ENCODE results near the gene LRRC7.
"Not testable (repeated sequence)": the region's sequence is repeated elsewhere in the genome, so short reads cannot be mapped to it uniquely, and the experiment has no call there.

The LRRC7 gene

DNA sequence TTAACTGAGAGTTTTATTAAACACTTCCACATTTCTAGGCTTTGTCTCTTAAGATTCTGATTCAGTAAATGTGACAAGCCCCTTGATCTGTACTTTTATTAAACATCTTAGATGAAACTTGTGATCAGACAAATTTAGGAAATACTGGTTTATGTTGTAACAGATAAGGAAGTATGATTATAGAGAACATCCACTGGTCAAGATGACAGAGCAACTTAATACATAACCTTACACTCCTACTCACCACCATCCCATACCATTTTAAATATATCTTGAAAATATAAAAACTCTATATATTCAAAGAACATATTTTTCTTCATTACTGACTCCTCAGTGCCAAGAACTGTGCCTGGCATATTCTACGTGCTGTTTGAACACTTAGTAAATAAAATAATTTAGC lies 420.2 kb downstream of the LRRC7 start:
- DNase-seq = no peak

DNA sequence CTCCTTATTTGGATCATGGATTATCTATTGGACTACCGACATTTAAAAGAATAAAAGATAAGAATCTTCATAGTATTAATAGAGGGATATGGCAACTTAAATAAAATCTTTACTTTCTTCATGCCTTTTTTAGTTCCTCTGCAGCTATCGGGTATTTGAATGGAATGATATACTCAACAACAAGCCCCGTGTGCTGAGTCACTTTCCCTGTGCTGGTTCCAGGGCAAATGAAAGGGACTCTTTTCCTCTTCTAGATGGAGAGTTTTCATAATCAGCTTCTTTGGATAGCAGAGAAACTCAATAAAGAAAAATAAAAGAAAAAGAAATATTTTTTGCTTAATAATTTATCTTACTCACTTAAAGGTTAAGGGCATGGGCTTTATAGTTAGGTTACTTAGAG lies 423.9 kb downstream of the LRRC7 start:
- DNase-seq = no peak

DNA sequence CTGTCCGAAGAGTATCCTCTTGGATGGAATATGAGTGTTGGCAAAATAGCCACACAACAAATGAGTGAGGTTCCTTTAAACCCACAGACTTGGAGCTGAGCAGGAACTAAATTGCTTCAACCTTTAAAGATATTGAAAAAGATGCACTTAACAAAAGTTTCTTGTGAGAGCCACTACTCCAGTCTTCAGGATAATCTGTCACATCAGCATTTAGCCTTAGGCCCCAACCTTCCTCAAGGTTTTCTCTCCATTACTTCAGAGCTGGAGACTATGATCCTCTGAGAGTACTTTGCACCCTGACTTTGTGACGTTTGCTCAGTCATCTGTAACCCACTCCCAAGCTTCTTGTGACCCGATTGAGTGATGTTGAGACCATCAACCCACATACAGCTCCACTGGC lies 424.9 kb downstream of the LRRC7 start:
- DNase-seq = no peak

DNA sequence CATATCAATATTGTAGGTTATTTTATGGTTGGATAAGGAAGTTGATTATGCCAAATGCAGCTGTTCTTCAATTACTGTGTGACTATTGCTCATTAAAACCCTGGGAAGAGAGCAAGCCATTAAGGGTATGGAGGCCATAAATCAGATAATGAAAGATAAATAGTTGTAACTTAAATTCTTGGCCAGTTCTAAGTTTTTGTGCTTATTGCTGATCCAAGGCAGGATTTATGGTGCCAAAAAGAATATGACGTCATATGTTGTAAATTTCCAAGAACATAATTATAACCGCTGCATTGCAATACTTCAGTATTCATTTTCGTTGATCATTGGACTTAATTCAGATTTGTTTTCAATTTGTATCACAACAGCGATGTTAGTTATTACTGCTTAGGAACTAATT lies 426.1 kb downstream of the LRRC7 start:
- no peak for DNase-seq

DNA sequence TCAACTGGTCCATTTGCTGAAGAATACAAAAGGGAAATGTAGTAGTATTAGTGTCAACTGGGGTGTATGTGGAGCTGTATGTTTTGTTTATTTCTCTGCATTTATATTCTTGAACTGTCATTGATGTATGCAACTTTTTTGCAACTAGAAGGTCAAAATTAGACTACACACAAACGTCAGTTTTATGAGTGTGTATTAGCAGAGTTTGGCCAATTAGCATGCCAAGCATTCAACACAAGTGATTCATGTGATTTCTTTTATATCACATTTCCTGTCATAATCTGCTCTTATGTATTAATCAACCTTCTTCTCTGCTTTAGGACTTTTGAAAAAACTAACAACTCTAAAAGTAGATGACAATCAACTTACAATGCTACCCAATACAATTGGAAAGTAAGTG lies 426.5 kb downstream of the LRRC7 start:
- DNase-seq = no peak

DNA sequence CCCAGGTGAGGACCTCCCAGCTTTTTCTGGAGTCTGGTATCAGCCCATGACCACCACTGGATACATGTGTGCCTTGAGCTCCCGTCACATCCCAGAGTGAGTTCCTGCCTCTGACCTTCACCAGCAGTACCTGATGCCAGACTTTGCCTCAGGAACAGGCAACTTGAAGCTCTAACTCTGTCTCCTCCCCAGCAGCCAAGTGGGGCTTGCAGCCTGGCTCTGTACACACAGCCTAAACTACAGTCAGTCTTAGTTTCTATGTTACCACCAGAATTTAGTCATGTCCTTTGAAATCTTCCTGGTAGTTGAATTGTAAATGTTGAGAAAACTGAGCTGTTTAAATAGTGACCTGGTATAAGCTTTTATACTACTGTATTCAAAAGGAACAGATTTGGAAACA lies 431.1 kb downstream of the LRRC7 start:
- DNase-seq = no peak

DNA sequence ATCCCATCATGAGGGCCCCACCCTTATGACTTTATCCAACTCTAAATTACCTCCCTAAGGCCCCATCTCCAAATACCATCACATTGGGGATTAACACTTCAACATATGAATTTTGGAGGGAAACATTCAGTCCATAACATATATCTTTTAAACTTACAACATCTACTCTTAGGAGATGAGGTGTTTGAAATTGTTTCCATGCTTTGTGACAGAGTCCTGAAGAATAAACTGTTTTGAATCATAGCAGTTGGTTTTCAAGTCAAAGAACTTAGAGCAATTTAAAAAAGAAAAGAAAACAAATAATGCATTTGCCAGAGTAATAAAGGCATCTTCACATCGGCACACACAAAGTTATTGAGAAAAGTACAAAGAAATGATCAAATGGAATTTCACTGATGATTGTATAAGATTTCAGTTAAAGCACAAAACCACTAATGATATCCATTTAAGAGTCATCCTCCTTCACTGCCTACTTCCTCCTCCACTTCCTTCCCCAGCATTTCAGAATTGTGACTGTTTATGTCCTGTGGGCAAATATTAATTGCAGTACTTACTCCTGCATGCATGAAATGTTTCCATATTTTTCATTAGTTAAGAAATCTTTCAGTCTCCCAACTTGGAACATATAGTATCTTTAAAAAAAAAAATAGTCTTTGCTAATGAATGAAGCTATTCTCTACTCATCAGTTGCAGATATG lies 435.6 kb downstream of the LRRC7 start:
- no peak for DNase-seq

DNA sequence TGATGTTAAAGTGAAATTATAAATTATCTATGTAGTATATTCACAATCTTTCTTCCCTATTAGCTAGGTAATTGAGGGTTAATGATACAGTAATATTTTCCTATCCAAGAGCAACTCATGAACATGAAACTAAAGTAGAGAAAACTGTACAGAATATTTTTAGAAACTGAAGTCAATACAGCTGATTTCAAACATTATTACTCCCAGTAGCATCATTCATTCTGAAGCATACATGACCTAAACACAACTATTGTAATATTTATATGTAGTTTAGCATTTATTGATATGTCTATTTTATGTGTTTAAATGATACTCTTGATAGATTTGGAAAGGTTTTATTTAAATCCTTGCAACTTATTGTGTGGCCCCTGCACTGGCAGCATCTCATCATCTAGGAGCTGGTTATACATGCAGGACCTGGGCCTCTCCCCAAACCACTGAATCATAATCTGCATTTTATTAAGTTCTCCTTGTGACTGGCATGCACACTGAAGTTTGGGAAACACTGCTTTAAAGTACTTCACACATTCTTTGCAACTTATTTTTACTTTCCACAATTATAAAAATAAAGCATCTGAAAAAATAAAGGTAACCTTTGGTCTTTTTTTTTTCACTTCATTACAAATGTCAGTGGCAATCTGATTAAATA lies 437.8 kb downstream of the LRRC7 start:
- DNase-seq = no peak

DNA sequence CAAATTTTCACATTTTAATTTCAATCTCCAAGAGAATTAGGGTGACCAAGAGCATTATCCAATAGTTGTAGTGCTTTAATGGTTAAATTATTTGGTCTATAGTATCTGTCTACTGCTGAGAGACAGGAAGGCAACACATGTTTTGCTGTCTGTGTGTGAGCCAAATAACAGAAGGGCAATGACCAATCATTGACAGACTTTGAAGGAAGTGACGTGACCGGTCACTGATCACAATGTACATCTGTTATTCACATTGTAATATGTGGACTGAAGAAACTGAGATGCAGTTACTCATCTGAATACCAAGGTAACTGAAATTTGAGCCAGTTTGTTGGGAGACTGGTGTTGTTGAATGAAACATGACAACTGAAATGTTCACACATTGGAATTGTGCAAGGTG lies 440.9 kb downstream of the LRRC7 start:
- no peak for DNase-seq

DNA sequence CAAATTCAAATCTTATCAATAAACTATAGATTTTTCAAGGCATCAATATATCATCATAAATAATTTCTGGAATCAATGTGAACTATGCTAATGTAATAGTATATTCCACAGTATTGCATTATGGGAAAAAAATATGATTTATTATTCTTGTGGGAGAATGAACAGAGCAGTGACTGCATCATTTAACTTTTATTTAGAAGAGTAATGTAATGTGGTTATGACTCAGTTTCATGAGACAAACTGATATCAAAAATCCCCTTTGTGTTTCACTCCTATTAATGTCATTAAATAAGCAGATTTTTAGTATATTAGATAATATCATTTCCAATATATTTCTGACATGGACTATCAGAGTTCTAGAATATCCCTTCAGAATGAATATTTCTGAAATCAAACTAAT lies 450.0 kb downstream of the LRRC7 start:
- no peak for DNase-seq

DNA sequence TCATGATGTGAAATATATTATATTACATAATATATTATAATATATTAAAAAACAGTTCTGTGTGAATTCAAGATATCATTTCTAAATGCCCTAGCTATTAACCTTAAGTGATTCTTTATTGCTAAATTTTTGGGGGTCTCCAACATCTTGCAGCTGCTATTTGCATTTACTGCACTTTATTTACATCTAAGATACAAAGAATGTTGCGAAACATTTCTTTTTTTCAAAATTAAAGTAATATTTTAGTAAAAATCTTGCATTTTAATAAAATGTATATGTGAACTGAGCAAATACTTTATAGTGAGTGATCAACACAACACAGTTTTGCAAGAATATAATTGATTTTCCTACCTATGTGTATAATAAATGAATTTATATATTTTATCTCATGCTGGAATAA lies 456.6 kb downstream of the LRRC7 start:
- no peak for DNase-seq

DNA sequence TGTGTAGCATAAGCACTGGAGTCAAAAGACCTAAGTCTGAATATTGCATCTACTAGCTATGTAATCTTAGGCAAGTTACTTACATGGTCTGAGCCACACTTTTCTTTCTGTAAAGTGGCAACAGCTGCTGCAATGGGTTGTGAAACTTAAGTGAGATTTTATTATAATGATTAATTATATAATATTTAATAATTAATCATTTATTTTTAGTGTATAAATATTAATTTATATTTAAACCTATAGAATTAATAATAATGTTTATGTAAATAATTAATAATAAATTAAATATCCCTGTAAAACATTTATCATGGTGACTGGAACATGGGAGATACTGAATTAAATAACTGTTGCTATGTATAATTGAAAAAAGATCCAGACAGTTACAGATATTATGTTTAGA lies 457.3 kb downstream of the LRRC7 start:
- DNase-seq = no peak

DNA sequence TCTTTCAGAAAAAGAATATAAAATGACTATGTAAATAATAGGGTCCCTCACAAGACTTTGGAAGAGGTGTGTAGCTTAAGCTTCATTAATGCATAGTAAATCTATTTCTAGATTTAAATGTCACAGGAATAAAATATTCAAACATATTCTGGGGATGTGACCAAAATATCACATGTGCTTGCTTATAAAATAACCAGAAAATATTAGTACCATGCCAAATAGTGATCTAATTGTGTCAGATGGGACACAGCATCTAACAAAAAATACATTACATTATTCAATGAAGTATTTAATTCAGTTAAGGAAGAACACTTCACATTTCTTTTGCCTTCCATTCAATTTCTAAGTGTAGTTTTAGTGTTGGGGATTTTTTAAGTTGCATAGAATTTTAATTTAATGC lies 458.1 kb downstream of the LRRC7 start:
- DNase-seq = no peak

DNA sequence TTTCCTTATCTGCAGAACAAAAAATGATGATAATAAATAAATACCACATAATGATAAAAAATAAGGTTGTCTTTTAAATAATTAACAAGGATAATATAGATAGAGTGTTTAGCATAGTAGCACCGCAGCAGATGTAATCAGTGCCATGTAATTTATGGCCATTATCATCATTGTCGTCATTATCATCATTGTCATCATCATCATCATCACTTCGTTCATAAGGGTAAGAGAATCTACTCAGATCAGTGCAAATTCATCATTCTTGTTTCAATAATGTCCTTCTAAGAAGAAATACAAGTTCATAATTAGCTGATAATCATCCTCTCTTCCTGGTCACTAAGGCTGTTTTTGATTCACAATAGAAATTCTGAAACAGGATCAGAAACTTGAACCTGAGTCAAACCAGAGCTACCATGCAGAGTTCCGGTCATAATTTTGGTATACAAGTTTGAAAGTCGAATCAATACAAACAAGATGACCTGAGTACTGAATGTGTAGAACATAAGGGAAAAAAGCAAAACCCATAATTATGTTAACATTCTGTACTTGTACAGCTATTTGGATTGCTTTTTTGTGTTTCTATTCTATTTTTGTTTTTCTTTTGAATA lies 465.6 kb downstream of the LRRC7 start:
- DNase-seq = no peak

DNA sequence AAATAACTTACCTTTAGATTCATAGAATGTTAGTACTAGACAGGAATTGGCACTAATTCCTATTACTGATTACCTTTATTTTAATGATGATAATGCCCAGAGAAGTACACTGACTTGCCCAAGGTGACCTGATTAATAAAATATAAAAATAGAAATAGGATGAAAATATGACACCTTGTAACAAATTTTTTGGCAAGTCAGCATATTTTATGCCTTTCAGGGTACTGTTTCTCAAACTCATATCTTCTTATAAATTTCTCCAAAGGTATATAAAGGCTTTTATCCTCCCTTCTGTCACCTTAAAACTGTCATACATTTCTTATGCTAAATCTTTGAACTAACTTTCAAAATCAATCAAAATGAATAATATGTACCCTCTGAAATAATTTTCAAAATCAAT lies 466.2 kb downstream of the LRRC7 start:
- DNase-seq = no peak

DNA sequence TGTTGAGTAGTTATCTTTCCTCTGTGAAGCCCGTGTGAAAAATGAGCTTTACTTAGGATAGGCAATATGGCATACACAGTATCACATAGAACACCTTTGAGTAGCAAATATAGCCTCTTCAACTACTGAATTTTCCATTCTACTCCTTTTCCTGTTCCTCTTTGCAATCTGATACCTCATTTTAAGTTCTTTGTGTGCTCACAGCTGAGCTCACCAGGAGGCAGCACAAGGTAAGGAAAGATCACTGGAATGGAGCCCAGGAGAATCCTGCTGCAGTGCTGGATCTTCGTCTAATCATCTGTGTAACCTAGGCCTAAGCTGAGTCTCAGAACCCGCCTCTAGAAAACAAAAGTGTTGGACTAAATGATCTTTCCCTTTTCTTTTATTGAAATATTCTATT lies 466.7 kb downstream of the LRRC7 start:
- DNase-seq = peak; percentile 69

DNA sequence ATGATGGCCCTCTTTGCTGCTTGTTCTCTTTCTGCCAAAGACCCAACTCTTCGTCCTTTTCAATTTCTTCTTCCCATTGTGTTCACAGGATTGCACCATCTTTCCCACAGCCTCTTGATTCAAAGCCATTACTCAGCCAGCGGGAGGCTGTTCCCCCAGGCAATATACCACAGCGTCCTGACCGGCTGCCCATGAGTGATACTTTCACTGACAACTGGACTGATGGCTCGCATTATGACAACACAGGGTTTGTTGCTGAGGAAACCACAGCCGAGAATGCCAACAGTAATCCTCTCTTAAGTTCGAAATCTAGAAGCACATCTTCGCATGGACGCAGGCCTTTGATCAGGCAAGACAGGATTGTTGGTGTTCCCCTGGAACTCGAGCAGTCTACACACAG lies 470.3 kb downstream of the LRRC7 start:
- no peak for DNase-seq

DNA sequence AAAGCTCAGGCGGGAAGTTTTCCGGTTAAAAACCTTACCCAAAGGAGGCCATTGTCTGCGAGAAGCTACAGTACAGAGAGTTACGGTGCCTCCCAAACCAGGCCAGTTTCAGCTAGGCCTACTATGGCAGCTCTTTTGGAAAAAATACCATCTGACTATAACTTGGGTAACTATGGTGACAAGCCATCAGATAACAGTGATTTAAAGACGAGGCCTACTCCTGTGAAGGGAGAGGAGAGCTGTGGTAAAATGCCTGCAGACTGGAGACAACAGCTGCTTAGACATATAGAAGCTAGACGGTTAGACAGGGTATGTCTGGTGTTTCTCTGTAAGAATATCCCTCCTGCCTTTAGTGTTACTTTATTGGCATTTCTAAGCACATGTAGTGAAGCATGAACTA lies 471.8 kb downstream of the LRRC7 start:
- DNase-seq = no peak

DNA sequence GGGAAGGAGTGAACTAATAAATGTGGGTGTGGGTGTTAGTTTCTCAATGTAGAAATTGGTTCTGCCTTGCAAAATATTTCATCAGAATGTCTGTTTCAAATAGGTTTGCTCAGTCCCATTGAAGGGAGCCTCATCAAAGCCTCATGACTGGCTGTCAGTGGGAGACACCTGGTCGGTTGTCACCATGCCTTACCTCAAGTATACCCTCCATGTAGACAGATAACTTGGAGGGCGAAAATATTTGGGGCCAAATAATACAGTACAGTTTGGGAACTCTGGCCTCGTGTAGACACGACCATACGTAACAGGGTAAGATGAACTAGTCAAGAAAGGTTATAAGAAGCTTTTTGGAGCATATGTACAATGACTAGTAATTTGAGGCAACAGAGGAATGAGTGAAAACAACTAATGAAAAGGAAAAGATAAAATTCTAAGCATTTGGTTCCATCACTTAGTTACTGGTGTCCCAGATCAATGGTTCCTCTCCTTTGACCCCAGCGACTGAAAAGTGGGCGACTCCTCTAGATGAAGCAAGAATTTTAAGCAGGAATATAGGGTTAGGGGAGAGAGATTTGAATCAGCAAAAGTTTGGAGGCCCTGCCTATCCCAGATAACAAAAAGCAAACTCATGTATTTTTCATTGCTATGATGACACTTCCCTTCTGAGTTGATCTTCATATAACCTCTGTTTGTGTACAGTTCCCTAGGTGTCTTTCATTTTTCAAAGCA lies 473.8 kb downstream of the LRRC7 start:
- no peak for DNase-seq

DNA sequence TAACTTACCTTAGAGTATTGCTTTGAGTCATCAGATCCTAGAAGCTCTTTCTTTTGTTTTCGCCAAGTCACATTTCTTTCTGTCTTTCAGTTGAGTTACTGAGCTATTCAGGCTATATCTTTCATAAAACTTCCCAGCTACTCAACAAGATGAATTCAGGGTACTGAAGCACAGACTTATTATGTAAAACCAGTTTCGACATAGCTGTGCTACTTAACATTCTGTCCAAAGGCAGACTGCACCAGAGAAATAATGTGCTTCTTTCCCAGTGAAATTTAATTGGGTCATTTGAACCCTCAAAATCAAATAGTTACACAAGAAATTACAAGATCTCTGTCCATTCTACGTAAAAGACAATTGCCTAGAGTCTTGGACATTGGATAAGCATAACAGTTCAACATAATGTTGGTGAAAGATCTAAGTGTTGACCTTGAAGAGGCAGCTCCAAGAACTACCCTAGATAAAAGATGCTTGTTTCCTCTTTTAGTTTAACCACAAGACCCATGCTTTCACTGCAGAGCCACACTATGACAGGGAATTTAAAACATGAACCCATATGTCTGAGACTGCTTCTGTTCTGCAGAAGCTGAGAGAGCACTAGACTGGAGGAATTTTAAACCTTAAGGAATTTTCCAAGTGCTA lies 474.5 kb downstream of the LRRC7 start:
- no peak for DNase-seq

DNA sequence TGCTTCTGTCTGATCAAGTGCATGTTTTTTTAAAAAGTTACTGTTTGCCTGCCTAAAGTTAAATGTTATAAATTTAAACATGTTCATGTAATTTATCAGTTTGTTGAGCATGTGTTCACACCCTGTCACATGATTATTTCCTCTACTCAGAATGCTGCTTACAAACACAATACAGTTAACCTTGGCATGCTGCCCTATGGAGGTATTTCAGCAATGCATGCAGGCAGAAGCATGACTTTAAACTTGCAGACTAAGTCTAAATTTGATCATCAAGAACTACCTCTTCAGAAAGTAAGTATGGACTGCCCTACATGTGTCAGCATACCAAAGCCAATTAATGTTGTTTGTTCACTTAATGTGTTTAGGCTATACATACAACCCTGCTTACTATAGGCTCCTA lies 476.1 kb downstream of the LRRC7 start:
- DNase-seq = no peak

DNA sequence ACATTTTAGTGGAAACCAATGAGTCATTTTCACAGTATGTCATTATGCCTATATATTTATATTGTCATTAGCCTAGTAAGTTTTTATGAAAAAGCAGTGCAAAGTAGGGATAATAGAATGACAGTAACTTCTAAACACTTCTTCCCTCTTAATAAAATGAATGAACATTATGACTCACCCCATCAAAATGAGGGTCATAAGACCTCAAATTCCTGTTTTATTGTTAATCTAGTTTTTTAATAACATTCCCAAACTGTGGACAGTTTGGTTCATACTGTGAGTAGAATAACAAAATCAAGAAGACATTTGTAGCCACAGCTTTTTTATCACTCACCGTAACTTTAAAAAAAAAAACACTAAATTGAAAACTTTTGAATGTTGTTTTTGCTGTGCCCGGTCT lies 477.1 kb downstream of the LRRC7 start:
- DNase-seq = no peak

DNA sequence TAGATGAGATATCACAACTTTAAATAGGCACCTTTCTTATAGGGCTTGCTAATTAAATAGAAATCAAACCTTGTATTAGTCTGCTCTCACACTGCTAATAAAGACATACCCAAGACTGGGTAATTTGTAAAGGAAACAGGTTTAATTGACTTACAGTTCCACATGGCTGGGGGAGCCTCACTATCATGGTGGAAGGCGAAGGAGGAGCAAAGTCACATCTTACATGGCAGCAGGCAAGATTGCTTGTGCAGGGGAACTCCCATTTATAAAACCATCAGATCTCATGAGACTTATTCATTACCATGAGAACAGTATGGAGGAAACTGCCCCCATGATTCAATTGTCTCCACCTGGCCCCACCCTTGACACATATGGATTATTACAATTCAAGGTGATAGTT lies 477.9 kb downstream of the LRRC7 start:
- DNase-seq = not testable (repeated sequence)
